Measurements from ENCODE around the gene PRIM1. TPM values are rescaled to one million over a fixed set of nuclear protein-coding genes. Genes with fewer than 3 reads are reported as not detected.

The PRIM1 gene
- total RNA-seq: 4.6 and 8.3 TPM in 2 replicates

DNA sequence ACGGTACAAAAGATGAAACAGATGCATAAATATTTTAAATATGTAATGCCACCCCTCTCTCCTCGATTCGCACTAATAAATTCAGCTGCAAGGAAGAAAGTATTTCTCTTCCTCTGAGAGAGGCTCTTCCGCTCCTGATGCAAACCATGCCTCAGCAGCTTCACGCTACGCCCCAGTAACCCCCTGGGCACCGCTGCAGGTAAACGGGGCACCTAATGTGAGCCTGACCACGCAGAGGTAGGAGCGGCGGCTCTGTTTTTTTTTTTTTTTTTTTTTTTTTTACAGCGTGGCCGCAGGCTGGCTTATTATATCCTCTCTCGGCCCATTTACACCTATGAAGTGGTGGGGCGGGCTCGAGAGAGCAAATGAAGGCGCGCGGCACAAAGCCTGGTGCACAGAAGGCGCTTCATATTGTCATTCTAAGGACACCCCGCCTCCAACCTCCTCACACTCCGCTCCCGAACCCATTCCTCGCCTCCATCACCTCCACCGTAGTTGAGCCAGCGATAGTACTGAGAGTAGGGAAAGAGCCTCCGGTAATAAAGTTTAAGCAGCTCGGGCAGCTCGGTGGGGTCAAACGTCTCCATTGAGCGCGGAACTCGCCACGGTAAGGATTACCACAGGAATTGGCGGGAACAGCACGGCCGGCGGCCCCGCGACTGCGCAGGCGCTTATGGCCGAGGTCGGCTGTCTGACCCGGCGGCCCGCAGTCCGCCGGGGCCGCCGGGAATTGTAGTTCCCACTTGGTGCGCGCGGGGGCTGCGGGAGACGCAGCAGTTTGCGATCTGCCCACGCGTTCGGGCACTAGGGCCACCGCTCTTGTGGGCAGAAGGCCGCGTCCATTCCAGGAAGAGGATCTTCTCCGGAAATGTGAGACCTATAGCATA is at the start of gene PRIM1:
PRIM1 (minus strand) TSS at position 612 of the 887 bp plus-strand sequence; CDS start at position 587, 25 bp downstream.

DNA sequence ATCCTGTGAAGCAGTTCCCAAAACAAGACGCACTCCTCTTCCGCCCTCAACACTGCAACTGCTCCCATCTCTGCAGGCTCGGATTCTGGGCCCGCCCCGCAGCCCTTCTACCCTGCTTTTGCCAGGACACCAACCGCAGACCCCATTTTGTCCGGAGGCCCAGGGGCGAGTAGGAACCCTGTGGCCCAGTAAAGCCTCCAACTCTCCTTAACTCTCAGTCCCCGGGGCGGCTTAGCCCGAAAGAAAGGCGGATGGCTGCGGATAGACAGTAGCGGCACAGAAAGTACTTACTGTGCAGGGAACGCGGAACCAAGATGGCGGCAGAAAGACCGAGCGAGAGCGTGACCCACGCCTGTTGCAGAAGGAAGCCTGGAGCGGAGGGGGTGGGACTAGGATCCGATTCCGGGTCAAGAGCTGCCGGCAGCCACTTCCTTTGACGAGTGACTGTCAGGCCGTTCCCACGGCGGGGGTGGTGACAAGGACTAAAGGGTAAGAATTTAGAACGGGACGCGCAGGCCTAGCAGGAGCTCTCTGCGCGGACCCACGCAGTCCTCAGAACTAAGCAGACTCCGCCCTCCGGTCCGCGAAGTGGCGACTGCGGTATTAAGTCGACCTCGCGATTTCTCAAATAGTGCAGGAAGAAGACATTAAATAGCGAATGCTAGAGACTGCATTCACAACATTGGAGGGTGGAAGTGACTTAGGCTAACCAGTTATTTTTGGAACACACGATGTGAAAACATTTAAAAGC is 27.0 kb downstream of the PRIM1 start, which contains the start of gene NACA:
NACA (minus strand) TSS at position 328 of the 751 bp plus-strand sequence. CDS start 778 bp downstream, outside the sequence.

DNA sequence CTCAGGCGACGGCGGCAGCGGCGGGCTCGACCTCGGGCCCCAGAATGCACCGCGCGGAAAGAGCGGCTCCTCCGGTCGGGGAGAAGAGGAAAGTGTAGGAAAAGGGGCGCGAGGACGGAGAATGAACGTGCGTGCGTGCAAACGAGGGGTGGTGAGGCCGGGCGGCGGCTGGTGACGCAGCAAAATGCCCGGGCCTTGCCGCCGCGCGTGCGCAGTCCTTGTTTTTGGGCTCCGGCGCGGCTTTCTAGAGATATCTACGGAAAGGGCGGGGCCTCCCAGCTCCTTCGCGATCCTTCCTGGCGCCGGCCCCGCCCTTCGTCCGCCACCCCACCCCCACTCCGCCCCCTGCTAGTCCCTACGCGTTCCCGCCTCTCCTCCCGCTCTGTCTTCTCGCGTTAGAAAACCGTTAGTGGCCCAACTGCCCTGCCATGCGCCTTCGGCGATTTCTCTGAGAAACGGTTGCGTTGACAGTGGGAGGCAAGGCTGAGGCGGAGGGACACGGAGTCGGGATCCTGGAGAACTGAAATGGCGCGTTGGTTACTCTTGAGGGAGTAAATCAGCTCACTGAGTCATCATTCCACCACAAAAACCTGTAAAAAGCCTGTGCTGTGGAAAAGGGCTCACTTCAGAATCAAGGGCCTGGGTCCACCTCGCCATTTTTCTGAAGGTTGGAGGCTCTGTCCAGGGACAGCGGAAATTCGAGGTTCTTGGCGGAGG is 63.8 kb downstream of the PRIM1 start, which contains the start of gene PTGES3:
PTGES3 (minus strand) TSS at position 156 of the 717 bp plus-strand sequence. CDS start 285 bp downstream, outside the sequence.

Other genes with a start within 250 kb of the PRIM1 start
- gene RBMS2, start 230.5 kb downstream of the PRIM1 start, total RNA-seq: 25.3 and 32.6 TPM in 2 replicates
- 13.9 and 28.0 TPM in 2 replicates for gene BAZ2A, start 122.0 kb downstream of the PRIM1 start, total RNA-seq
- gene ATP5F1B, start 106.3 kb downstream of the PRIM1 start, total RNA-seq: 593 and 680 TPM in 2 replicates
- gene PTGES3, start 64.0 kb downstream of the PRIM1 start, total RNA-seq: 75.5 and 89.3 TPM in 2 replicates
- 1,633 and 1,682 TPM in 2 replicates for gene NACA, start 27.0 kb downstream of the PRIM1 start, total RNA-seq
- gene HSD17B6, start 11.0 kb upstream of the PRIM1 start, total RNA-seq: 0.18 and 0.47 TPM in 2 replicates
- gene SDR9C7, start 182.1 kb upstream of the PRIM1 start, total RNA-seq: not detected in 2 replicates
- gene RDH16, start 205.3 kb upstream of the PRIM1 start, total RNA-seq: under 0.01 and 0.28 TPM in 2 replicates

Data from endothelial cell of coronary artery (primary cell).